Activated T-helper 9 cell treated with anti-CD3 and anti-CD28 coated beads, Interleukin-2, amount 50 U/mL, for 16 hours (primary cell): ENCODE measurements around the gene TMEM240.
"Not testable (repeated sequence)": the region's sequence is repeated elsewhere in the genome, so short reads cannot be mapped to it uniquely, and the experiment has no call there.

Source experiments
- DNase-seq: peaks from one replicate; pipeline ENCODE4 v3.0.0-alpha.2; 2020; ENCODE audit warnings: low read depth

Gene TMEM240

GRCh38 chr1:1557688-1558087 is 17.3 kb upstream of the TMEM240 start:
- not testable (repeated sequence) for DNase-seq

- not testable (repeated sequence) for DNase-seq
Observed at GRCh38 chr1:1556961-1557360, 16.5 kb upstream of the TMEM240 start.

GRCh38 chr1:1556505-1556904 is 16.1 kb upstream of the TMEM240 start:
- DNase-seq: no peak

- no peak for DNase-seq
Observed at GRCh38 chr1:1554926-1555915, 14.8 kb upstream of the TMEM240 start.

GRCh38 chr1:1554550-1554925 is 14.1 kb upstream of the TMEM240 start:
- DNase-seq: no peak

- DNase-seq: no peak
Observed at GRCh38 chr1:1553821-1554494, 13.5 kb upstream of the TMEM240 start.

GRCh38 chr1:1552263-1552639 is 11.8 kb upstream of the TMEM240 start:
- DNase-seq: no peak

- DNase-seq: no peak
Observed at GRCh38 chr1:1551524-1552262, 11.3 kb upstream of the TMEM240 start.

GRCh38 chr1:1550591-1551432 is 10.4 kb upstream of the TMEM240 start:
- no peak for DNase-seq

- no peak for DNase-seq
Observed at GRCh38 chr1:1550087-1550486, 9.7 kb upstream of the TMEM240 start.

GRCh38 chr1:1548591-1548990 is 8.2 kb upstream of the TMEM240 start:
- DNase-seq: no peak

GRCh38 chr1:1547476-1547875 is 7.1 kb upstream of the TMEM240 start:
- DNase-seq: no peak

- DNase-seq: no peak
Observed at GRCh38 chr1:1547011-1547410, 6.6 kb upstream of the TMEM240 start.

- DNase-seq: no peak
Observed at GRCh38 chr1:1545946-1546737, 5.7 kb upstream of the TMEM240 start.

- DNase-seq: no peak
Observed at GRCh38 chr1:1544544-1544943, 4.1 kb upstream of the TMEM240 start.

GRCh38 chr1:1543706-1544099 is 3.3 kb upstream of the TMEM240 start:
- DNase-seq: no peak

GRCh38 chr1:1542766-1543705 is 2.6 kb upstream of the TMEM240 start:
- DNase-seq: no peak

- DNase-seq: no peak
Observed at GRCh38 chr1:1541956-1542765, 1.7 kb upstream of the TMEM240 start.
